Suppressor macrophage treated with lipopolysaccharide for 1 hour (primary cell): Measurements from ENCODE around the gene ATG9B.
"Not testable (repeated sequence)": the region's sequence is repeated elsewhere in the genome, so short reads cannot be mapped to it uniquely, and the experiment has no call there.

Experiments used
- DNase-seq, 3 donors: peaks; one replicate each; pipeline ENCODE4 v3.0.0-alpha.2; 2020 to 2022

The ATG9B gene

DNA sequence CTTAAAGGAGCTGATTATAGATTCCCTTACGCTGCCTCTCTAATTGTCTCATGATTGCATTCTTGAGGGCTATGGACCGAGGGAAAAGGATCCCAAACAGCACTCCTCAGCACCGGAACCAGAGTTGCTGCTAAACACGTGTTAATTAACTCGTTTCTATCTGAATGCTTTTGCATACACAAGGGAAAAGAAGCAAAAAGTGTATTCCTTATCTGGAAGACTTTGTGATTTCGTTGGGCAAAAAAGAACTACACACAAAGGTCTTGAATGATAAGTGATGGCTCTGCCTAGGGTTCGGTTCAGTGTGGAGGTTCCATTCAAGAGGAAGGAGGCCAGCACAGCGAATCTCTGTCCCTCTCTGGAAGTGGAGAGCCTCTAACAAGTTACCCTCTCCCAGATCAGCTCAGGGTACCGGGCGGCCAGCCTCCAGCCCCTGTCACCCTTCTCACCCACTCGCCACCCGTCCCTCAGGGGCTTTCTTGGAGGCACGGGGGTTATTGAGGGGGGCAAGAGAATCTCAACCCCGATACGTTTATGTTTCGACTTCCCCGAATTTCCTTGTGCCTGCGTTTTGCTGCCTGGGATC lies 34.6 kb upstream of the ATG9B start:
- peak; percentile 24 to 31 (median 30) for DNase-seq

DNA sequence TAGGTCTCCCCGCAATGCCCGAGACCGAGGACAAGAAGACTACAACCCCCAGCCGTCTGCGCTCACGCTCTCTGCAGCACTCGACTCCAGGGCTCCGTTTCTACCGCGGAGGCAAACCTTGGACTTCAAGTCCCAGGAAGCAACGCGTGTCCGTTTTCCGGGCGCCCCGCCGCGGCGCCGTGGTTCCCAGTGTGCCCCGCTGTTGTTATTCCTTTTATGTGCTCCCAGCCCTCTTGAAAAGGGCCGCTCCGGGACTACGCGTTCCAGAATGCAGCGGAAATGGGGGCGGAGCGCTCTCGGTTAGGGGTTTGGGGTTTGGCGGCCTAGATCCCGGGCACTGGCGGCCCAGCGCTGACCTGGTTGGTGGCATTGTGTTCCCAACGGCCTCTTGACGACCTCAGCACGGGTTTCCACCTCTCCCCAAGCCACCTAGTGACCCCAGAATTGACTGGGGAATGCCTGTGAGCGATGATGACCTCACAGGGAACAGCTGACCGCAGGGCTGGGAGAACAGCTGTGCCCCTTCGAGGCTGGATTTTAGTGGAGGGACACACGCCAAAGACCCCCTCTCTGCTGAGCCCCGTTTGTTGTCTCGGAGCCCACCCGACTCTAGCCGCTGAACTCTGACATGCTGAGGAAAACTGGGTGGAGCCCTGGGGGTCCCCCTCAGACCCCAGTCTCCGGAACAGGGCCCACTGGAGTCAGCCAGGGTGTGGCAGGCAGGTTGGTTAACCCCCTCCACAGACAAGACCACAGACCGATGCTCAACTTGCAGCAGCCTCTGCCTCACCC lies 33.9 kb upstream of the ATG9B start:
- peak; percentile 99 for DNase-seq

GRCh38 chr7:151057506-151057988 lies 33.3 kb upstream of the ATG9B start, which contains the start of gene CDK5:
Gene CDK5, minus strand, starts transcription at chr7:151057897. Its CDS starts 49 bp downstream, at chr7:151057848.
- peak in 1 of 3 donors; percentile 24 for DNase-seq

DNA sequence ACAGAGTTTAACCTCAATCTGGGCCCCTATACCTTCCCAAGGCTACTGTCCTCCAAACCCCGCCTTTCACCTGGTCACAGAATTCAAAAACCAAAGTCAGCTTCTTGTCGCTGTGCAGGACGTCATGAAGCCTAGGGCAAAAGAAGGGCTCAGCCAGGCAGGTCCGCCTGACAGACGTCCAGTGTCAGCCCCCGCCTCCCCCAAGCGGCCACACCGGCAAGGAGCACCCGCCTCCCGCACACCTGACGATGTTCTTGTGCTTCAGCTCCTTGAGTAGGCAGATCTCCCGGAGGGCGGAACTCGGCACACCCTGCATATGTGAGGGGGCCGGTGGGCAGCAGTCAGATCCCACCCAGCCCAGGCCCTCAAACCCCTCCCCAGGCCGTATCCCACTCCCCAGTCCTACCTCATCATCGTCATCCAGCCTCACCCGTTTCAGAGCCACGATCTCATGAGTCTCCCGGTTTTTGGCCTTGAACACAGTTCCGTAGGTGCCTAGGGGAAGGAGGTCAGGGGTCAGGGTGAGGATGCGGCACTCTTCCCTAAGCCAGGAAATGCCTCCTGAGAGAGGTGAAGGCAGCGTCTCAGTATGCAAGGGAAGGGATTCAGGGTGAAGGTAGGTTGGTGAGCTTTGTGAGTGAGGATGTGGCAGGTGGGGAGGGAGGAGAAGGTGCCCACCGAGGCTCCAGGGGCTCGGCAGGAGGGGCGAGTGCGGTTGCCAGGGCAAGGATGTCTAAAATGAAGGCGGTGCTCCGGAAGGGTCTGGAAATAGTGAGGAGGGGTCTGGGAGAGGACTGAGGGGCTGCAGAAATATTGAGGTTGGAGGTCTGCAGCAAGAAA lies 32.6 kb upstream of the ATG9B start:
- no peak for DNase-seq

DNA sequence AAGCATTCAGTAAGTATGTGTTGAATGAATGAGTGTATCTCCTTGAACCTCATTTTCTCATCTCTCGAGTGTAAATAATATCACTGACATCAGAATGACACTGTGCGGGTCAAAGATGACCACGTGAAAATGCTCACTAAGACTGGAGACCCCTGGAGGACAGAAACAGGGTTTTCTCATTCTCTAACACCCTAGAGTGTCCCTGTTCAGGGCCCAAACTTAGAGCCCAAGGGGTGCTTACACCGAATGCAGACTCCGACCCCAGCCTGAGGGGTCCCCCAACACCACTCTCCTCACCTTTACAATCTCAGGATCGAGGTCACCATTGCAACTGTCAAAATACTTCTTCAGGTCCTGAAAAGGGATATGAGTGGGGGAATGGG lies 32.0 kb upstream of the ATG9B start:
- no peak for DNase-seq

GRCh38 chr7:151053751-151054150 lies 29.5 kb upstream of the ATG9B start:
- DNase-seq = no peak

- peak; percentile 40 to 63 (median 48) for DNase-seq
Observed at GRCh38 chr7:151053096-151053495, 28.8 kb upstream of the ATG9B start.

- DNase-seq = peak; percentile 56 to 82 (median 72)
Observed at GRCh38 chr7:151051108-151051507, 26.8 kb upstream of the ATG9B start.

- DNase-seq = no peak
Observed at GRCh38 chr7:151048911-151049463, 24.7 kb upstream of the ATG9B start.

GRCh38 chr7:151047976-151048815 lies 23.9 kb upstream of the ATG9B start, which contains the start of gene ASIC3:
Gene ASIC3, plus strand, starts transcription at chr7:151048531. Its CDS starts 355 bp downstream, at chr7:151048886.
- DNase-seq = no peak

DNA sequence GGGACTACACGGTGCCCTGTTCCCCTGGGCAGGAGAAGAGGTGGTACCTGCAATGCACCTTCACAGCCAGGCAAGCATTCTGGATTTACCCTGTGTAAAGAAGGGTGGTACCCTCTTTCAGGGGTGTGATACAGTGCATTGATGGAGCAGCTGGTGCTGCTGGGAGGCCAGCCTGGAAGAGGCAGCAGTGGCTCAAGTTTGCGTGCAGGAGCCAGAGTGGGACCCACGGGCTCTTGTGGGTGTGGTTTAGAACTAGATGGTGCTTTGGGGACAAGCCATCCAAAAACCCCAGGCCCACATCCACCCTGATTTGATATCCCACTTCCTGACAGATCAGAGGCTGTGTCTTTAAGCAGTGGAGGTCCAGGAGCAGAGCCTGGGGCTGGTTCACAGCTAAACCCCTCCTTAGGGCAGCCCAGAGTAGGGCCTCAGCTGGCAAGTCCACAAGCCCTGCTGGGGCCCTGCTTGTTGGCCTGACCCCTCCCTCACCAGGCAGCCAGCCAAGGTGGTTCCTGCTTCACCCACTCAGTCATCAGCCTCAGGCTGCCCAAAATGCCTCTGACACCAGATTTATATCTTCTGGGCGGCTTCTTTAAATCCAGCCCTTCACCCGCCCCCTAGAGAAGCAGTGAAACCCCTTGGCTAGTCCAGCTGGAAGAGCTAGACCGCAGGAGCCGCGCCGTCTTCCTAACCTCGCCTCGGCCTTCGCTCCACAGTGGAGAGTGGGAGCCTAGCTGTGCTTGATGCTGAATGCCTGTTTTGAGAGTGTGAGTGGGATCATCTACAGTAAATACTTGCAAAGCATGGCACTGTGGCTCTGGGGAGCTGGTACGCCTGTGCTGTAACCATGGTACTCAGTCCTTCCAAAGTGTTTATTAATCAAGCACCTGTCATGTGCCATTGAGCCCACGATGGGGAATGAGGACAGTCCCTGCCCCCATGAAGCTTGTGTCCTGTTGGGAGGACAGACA lies 22.6 kb upstream of the ATG9B start:
- DNase-seq = peak in 1 of 3 donors; percentile 10

- DNase-seq = no peak
Observed at GRCh38 chr7:151045967-151046366, 21.7 kb upstream of the ATG9B start.

DNA sequence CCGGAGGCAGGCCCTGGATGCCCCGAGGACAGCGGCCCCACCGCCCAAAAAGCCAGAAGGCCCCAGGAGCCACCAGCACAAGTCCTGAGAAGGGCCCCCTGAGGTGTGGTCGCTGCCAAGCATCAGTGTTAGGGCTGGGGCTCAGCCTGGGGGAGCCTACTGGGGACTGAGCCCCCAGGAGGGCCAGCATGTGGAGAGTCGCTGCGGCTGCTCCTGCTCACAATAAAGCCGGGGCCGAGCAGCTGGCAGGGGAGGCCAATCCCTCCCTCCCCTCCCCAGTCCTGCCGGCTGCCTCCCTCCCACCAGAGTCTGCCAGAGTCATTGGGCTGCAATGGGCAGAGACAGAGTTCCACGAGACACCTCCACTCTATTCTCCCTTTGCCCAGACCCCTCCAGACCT lies 21.0 kb upstream of the ATG9B start:
- no peak for DNase-seq

- no peak for DNase-seq
Observed at GRCh38 chr7:151043959-151044358, 19.7 kb upstream of the ATG9B start.

DNA sequence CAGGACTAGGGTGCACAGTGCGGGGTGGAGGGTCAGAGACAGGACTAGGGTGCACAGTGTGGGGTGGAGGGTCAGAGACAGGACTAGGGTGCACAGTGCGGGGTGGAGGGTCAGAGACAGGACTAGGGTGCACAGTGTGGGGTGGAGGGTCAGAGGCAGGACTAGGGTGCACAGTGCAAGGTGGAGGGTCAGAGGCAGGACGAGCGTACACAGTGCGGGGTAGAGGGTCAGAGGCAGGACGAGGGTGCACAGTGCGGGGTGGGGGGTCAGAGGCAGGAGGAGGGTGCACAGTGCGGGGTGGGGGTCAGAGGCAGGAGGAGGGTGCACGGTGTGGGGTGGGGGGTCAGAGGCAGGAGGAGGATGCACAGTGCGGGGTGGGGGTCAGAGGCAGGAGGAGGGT lies 19.2 kb upstream of the ATG9B start:
- not testable (repeated sequence) for DNase-seq

- DNase-seq = no peak
Observed at GRCh38 chr7:151040616-151041375, 16.5 kb upstream of the ATG9B start.

DNA sequence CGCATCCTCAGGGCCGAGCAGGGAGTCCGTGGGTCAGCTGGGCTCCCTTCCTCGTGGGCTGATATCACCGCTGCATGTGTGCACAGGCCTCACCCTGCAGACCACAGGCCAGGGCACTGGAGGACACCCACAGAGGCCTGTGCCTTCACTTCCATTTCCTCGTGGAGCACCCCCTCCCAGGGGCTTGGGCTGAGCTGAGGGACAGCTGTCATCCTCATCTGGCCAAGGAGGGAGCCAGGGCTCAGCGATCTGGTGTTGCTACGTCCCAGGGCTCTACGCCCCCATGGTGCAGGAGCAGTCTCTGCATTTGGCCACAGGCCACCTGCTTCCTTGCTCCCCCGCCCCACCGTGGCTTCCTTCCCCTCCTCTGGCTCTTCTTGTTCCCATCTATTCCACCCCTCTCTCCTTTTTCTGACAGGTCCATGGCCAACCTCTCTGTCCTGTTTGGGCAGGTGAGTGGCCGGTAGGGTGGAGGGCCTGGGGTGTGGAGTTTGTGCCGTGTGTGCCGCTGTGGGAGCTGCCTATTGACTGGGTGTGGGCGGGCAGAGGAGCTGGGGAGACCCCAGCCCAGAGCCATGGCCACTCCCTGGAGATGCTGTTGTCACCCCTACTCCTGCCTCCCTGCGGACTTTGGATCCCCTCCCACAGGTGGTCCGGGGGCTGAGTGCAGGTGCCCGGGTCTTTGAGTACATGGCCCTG lies 15.7 kb upstream of the ATG9B start:
- peak in 2 of 3 donors; percentile 24 to 46 for DNase-seq

- DNase-seq = peak; percentile 91 to 95 (median 94)
Observed at GRCh38 chr7:151038951-151039849, 14.9 kb upstream of the ATG9B start.
